Measurements from ENCODE around the gene EVPL. TPM values are rescaled to one million over a fixed set of nuclear protein-coding genes. Genes with fewer than 3 reads are reported as not detected.

The EVPL gene
- total RNA-seq, 4 donors from 2014 or later = 14.8 to 33.4 (median 23.3) TPM

DNA sequence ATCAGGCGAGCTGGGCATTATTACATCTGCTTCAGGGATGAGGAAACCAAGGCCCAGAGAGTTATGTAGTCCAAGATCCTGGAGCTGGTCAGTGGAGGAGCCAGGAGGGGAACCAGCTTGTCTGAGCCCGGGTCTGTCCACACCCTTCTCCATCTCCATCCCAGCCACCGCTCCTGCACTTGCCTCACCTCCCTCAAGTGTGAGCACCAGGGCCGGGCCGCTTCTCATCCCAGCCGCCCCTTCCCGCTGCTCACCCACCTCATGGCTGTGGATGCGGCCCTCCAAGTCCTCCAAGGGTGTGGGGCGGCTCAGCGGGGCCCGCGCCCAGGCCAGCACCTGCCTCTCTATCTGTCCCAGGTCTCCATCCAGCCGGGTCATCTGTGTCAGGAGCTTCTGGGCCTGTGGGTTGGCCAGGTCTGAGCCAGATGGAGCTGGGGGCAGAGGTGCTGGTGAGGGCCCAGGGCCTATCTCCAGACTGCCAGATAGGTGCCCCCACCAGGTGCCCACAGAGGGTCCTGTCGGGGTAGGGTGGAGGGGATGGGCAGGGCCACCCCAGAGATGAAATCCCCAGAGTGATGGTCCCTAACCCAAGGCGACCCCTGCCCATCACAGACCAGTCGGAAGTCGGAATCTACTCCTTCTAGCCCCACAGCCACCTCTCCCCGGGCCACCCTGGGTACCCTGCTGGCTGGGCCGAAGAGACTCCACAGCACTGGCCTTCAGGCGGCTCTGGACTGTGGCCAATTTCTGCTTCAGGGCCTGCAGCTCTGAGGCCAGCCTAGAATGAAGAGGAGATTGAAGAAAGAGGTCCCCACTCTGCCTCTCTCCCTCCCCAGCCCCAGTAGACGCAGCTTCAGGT is 9.4 kb downstream of the EVPL start:
- H3K9me3 ChIP-seq = no peaks in the 10 kb centered on the region
- TF ChIP-seq, protein P1, sequence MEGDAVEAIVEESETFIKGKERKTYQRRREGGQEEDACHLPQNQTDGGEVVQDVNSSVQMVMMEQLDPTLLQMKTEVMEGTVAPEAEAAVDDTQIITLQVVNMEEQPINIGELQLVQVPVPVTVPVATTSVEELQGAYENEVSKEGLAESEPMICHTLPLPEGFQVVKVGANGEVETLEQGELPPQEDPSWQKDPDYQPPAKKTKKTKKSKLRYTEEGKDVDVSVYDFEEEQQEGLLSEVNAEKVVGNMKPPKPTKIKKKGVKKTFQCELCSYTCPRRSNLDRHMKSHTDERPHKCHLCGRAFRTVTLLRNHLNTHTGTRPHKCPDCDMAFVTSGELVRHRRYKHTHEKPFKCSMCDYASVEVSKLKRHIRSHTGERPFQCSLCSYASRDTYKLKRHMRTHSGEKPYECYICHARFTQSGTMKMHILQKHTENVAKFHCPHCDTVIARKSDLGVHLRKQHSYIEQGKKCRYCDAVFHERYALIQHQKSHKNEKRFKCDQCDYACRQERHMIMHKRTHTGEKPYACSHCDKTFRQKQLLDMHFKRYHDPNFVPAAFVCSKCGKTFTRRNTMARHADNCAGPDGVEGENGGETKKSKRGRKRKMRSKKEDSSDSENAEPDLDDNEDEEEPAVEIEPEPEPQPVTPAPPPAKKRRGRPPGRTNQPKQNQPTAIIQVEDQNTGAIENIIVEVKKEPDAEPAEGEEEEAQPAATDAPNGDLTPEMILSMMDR (IDR thresholded peaks at IDR 0.05) = no peak
- TF ChIP-seq POLR2A (IDR thresholded peaks at IDR 0.05) = no peak
- no peaks in the 10 kb centered on the region for H3K4me1 ChIP-seq
- H3K4me3 ChIP-seq (replicated peaks in 1 of 3) = no peak overlapping the region
- 93% methylated on average over 20 to 21 of the region's 21 CpGs for WGBS, 2 donors
- H3K27ac ChIP-seq = no peak overlapping the region
- no peaks in the 10 kb centered on the region for H3K27me3 ChIP-seq
- intact Hi-C loops (cut with DNase I) = no loop called here
- DNase-seq = no peak
- peaks cover 0 to 2% of the 10 kb centered on the region in 2 donors for H3K36me3 ChIP-seq

- intact Hi-C loops (cut with DNase I) = no loop called here
- no peak overlapping the region for H3K4me3 ChIP-seq (replicated peaks in 1 of 3)
- no peaks in the 10 kb centered on the region for H3K9me3 ChIP-seq
- H3K27me3 ChIP-seq = no peaks in the 10 kb centered on the region
- DNase-seq = no peak
- H3K27ac ChIP-seq = no peak overlapping the region
- H3K36me3 ChIP-seq = peaks cover 0 to 6% of the 10 kb centered on the region in 2 donors
- TF ChIP-seq POLR2A (IDR thresholded peaks at IDR 0.05) = no peak
- TF ChIP-seq, protein P1 (IDR thresholded peaks at IDR 0.05) = no peak
- no peaks in the 10 kb centered on the region for H3K4me1 ChIP-seq
- 82% methylated on average over 17 of the region's 26 CpGs; no CpG with 5 or more reads in 1 of the 2 donors for WGBS, 2 donors
These were observed 12.2 kb downstream of the EVPL start for GRCh38 chr17:76014925-76015261.

- Histone ChIP-seq H3K4me1 (no peaks in the 10 kb centered on the region), H3K36me3 (peaks cover 0 to 6% of the 10 kb centered on the region in 2 donors), H3K27me3 (no peaks in the 10 kb centered on the region), H3K9me3 (no peaks in the 10 kb centered on the region), H3K27ac (no peak overlapping the region), H3K4me3 (replicated peaks in 1 of 3) (no peak overlapping the region)
- TF ChIP-seq, protein P1 (IDR thresholded peaks at IDR 0.05) = peak; percentile 84 to 98 (median 94)
- no peak for TF ChIP-seq POLR2A (IDR thresholded peaks at IDR 0.05)
- intact Hi-C loops (cut with DNase I) = no loop called here
- peak; percentile 78 to 80 for DNase-seq
- 43 to 70% methylated on average over 3 to 4 of the region's 19 CpGs for WGBS, 2 donors
These were observed 12.8 kb downstream of the EVPL start for GRCh38 chr17:76014100-76014924.

DNA sequence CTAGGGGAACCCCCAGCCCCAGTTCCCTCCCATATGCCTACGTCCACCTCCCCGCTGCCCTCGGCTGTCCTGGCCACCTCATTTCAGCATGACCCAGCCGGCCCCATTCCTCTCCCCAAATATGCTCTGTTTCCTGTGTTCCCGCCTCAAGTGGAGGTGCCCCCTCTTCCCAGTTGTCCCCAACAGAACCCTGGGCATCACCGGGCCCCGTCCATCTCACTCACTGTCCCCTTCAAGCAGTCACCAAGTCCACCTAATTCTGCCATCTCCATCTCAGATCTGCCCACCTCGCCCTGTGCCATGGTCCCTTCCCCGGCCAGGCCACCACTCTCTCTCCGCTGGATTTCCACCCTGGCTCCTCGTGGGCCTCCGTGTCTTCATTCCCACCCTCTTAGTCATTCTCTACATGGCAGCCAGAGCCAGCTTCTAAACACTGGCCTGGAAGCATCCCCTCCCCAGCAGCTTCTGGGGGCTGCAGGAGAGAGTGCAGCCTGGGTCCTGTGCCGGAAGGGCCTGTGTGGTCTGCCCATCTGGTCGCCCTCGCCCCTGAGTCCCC is 13.7 kb downstream of the EVPL start:
- WGBS, 2 donors = 83 to 85% methylated on average over 15 of the region's 15 CpGs
- DNase-seq = no peak
- peaks cover 0 to 6% of the 10 kb centered on the region in 2 donors for H3K36me3 ChIP-seq
- TF ChIP-seq, protein P1 (IDR thresholded peaks at IDR 0.05) = no peak
- no peak for TF ChIP-seq POLR2A (IDR thresholded peaks at IDR 0.05)
- H3K27me3 ChIP-seq = no peaks in the 10 kb centered on the region
- no peaks in the 10 kb centered on the region for H3K4me1 ChIP-seq
- H3K9me3 ChIP-seq = no peaks in the 10 kb centered on the region
- intact Hi-C loops (cut with DNase I) = no loop called here
- no peak overlapping the region for H3K4me3 ChIP-seq (replicated peaks in 1 of 3)
- H3K27ac ChIP-seq = no peak overlapping the region

Measured in thyroid gland (tissue), 4 donors.